Thyroid gland (tissue), 4 donors: ENCODE results near the gene C17orf78. TPM values are rescaled to one million over a fixed set of nuclear protein-coding genes. Genes with fewer than 3 reads are reported as not detected.

Experiments used
- DNase-seq, 2 donors: peaks; one replicate each; pipeline ENCODE4 v3.0.0-alpha.2; 2019
- H3K27ac ChIP-seq, 3 donors: fragments of 200-600 bp; sonication (generic); 1 replicate in 2 of 3; 2 replicates in 1 of 3; pipeline ENCODE4 v1.5.1; 2016 to 2019; ENCODE audit warnings: mild to moderate bottlenecking in 1 of 3, moderate library complexity in 1 of 3
- H3K27me3 ChIP-seq: fragments of 200-600 bp; sonication (generic); one replicate; pipeline ENCODE4 v1.5.1; 2019
- H3K36me3 ChIP-seq, 2 donors: fragments of 200-600 bp; sonication (generic); one replicate each; pipeline ENCODE4 v1.5.1; 2016 to 2019
- H3K4me1 ChIP-seq, 2 donors: fragments of 200-600 bp; sonication (generic); one replicate each; pipeline ENCODE4 v1.5.1; 2017 to 2019
- H3K4me3 ChIP-seq, 3 donors: fragments of 200-600 bp; sonication (generic); replicated peaks in 1 of 3; 1 replicate in 2 of 3; 2 replicates in 1 of 3; pipeline ENCODE4 v1.5.1; 2016; ENCODE audit warnings: mild to moderate bottlenecking in 1 of 3
- H3K9me3 ChIP-seq: fragments of 200-600 bp; sonication (generic); one replicate; pipeline ENCODE4 v1.5.1; 2017
- CTCF ChIP-seq, 6 experiments: fragments of 200-600 bp in 3 of 6; fragments of 450-650 bp in 3 of 6; sonication (generic) in 3 of 6; IDR thresholded peaks; one replicate each; pipeline ENCODE4 v1.5.1; 2016 to 2019; ENCODE audit warnings: antibody characterized with exemption in 6 of 6, mild to moderate bottlenecking in 2 of 6, inconsistent platforms in 1 of 6, moderate library complexity in 1 of 6
- POLR2A ChIP-seq, 2 donors: fragments of 450-650 bp; IDR thresholded peaks; one replicate each; pipeline ENCODE4 v1.6.1; 2017; ENCODE audit warnings: antibody characterized with exemption in 2 of 2, mild to moderate bottlenecking in 2 of 2, moderate library complexity in 1 of 2
- WGBS, 2 donors: methylation state at CpG; one replicate each; pipeline ENCODE4 v1.1.5; 2017; 5-methylcytosine and 5-hydroxymethylcytosine counted together
- intact Hi-C: fragments of 100-400 bp; cut with DNase I; formaldehyde crosslinking; loops from one replicate; pipeline ENCODE4 v1.15.1; 2023
- total RNA-seq, 4 donors: library from RNA; depleted of rRNA; stranded (reverse); fragments of >200 nt; gene quantifications; one replicate each; pipeline ENCODE4 v1.2.3, GENCODE V29; 2016

C17orf78 gene
- total RNA-seq, 4 donors from 2014 or later: not detected

GRCh38 chr17:37422971-37423625, 47.3 kb downstream of the C17orf78 start:
- peaks cover 19 to 30% of the 10 kb centered on the region in 2 donors for H3K36me3 ChIP-seq
- no peaks in the 10 kb centered on the region for H3K4me1 ChIP-seq
- no peak overlapping the region for H3K4me3 ChIP-seq
- no peaks in the 10 kb centered on the region for H3K27me3 ChIP-seq
- no peaks in the 10 kb centered on the region for H3K9me3 ChIP-seq
- intact Hi-C loops: no loop called here
- H3K27ac ChIP-seq: no peak overlapping the region
- no peak for DNase-seq
- 79 to 90% methylated on average over 4 of the region's 4 CpGs for whole genome bisulfite sequencing, 2 donors
- no peak for TF ChIP-seq CTCF (IDR thresholded peaks at IDR 0.05)
- TF ChIP-seq POLR2A (IDR thresholded peaks at IDR 0.05): no peak

GRCh38 chr17:37425268-37425667, 49.5 kb downstream of the C17orf78 start:
- WGBS, 2 donors: 93 to 98% methylated on average over 1 of the region's 1 CpG
- DNase-seq: no peak

GRCh38 chr17:37429039-37429438, 53.3 kb downstream of the C17orf78 start:
- no peak for DNase-seq
- Histone ChIP-seq H3K9me3 (no peaks in the 10 kb centered on the region), H3K36me3 (peaks cover 17 to 19% of the 10 kb centered on the region in 2 donors), H3K27ac (no peak overlapping the region), H3K4me3 (no peak overlapping the region), H3K27me3 (no peaks in the 10 kb centered on the region), H3K4me1 (no peaks in the 10 kb centered on the region)
- intact Hi-C loops: no loop called here
- no peak for TF ChIP-seq CTCF (IDR thresholded peaks at IDR 0.05)
- no peak for TF ChIP-seq POLR2A (IDR thresholded peaks at IDR 0.05)
- WGBS, 2 donors: 99 to 100% methylated on average over 3 of the region's 3 CpGs

More at GRCh38 chr17:37425268-37425667, 49.5 kb downstream of the C17orf78 start:
- intact Hi-C loops: no loop called here
- H3K27ac ChIP-seq: no peak overlapping the region
- H3K9me3 ChIP-seq: no peaks in the 10 kb centered on the region
- no peaks in the 10 kb centered on the region for H3K27me3 ChIP-seq
- no peaks in the 10 kb centered on the region for H3K4me1 ChIP-seq
- no peak overlapping the region for H3K4me3 ChIP-seq
- TF ChIP-seq CTCF (IDR thresholded peaks at IDR 0.05): no peak
- no peak for TF ChIP-seq POLR2A (IDR thresholded peaks at IDR 0.05)
- H3K36me3 ChIP-seq: peaks cover 19 to 21% of the 10 kb centered on the region in 2 donors

GRCh38 chr17:37429453-37429852, 53.7 kb downstream of the C17orf78 start:
- DNase-seq: no peak
- H3K36me3 ChIP-seq: peaks cover 13 to 19% of the 10 kb centered on the region in 2 donors
- intact Hi-C loops: no loop called here
- H3K9me3 ChIP-seq: no peaks in the 10 kb centered on the region
- no peak overlapping the region for H3K4me3 ChIP-seq
- no peaks in the 10 kb centered on the region for H3K27me3 ChIP-seq
- TF ChIP-seq CTCF (IDR thresholded peaks at IDR 0.05): no peak
- no peak for TF ChIP-seq POLR2A (IDR thresholded peaks at IDR 0.05)
- WGBS, 2 donors: 93 to 100% methylated on average over 1 of the region's 1 CpG
- no peaks in the 10 kb centered on the region for H3K4me1 ChIP-seq
- H3K27ac ChIP-seq: no peak overlapping the region

GRCh38 chr17:37430051-37430627, 54.4 kb downstream of the C17orf78 start:
- 65 to 78% methylated on average over 1 of the region's 1 CpG for WGBS, 2 donors
- Histone ChIP-seq H3K9me3 (no peaks in the 10 kb centered on the region), H3K4me1 (no peaks in the 10 kb centered on the region), H3K36me3 (peaks cover 6 to 13% of the 10 kb centered on the region in 2 donors), H3K27me3 (no peaks in the 10 kb centered on the region), H3K4me3 (no peak overlapping the region), H3K27ac (peak overlapping the region in 1 of 3 donors; percentile 20)
- TF ChIP-seq POLR2A (IDR thresholded peaks at IDR 0.05) (no peak), CTCF (IDR thresholded peaks at IDR 0.05) (no peak)
- no peak for DNase-seq
- intact Hi-C loops: no loop called here
